Thyroid gland (tissue), 4 donors: ENCODE data around the gene FSD1L.

Experiments used
- CTCF ChIP-seq, 6 experiments: fragments of 200-600 bp in 3 of 6; fragments of 450-650 bp in 3 of 6; sonication (generic) in 3 of 6; IDR thresholded peaks; one replicate each; pipeline ENCODE4 v1.5.1; 2016 to 2019; ENCODE audit warnings: antibody characterized with exemption in 6 of 6, mild to moderate bottlenecking in 2 of 6, inconsistent platforms in 1 of 6, moderate library complexity in 1 of 6
- POLR2A ChIP-seq, 2 donors: fragments of 450-650 bp; IDR thresholded peaks; one replicate each; pipeline ENCODE4 v1.6.1; 2017; ENCODE audit warnings: antibody characterized with exemption in 2 of 2, mild to moderate bottlenecking in 2 of 2, moderate library complexity in 1 of 2

GRCh38 chr9:105413525-105413924 is 34.3 kb upstream of the FSD1L start:
- TF ChIP-seq POLR2A (IDR thresholded peaks at IDR 0.05) (no peak), CTCF (IDR thresholded peaks at IDR 0.05) (peak in 3 of 6 experiments; percentile 24 to 36 (median 30))
